HG03196 (cell line): ENCODE results near the gene ETHE1.
A peak's percentile ranks its signal among the peaks of the same experiment; 100 is the strongest.

Experiments used
- ATAC-seq: cut with Tn5 transposase; IDR thresholded peaks from one replicate; pipeline ENCODE4 v1.9.1; 2021; ENCODE audit not compliant: unreplicated experiment

ETHE1 gene

DNA sequence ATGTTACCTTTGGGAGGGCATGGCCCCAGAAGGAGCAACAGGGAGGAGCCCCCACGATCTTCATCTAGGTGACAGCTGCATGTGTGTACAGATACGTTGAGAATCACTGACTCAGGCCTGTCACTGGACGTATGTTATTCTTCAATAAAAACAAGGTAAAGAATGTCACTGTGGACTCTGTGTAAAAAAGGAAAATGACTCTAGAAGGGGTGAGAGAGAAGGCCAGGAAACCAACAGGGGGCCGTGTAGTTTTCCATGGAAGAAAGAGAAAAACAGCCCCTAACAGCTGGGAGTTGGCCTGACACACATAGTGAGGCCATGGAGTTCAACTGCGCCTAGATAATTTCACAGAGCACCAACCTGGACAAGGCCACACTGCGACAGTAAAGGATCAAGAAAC, 59.7 kb downstream of the ETHE1 start:
- no peak for ATAC-seq

DNA sequence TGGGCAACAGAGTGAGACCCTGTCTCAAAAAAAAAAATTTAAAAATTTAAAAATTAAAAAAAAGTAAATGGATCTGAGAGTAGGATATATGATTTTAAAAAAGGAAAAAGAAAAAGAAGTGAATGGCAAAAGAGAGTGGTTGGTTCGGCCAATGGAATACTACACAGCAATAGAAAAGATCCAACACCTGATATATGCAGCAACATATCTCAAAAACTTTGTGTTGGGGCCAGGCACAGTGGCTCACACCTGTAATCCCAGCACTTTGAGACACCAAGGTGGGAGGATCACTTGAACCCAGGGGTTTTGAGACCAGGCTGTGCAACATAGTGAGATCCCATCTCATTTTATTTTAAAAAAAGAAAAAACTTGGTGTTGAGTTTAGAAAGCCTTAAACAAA, 60.2 kb downstream of the ETHE1 start:
- ATAC-seq, result no peak

DNA sequence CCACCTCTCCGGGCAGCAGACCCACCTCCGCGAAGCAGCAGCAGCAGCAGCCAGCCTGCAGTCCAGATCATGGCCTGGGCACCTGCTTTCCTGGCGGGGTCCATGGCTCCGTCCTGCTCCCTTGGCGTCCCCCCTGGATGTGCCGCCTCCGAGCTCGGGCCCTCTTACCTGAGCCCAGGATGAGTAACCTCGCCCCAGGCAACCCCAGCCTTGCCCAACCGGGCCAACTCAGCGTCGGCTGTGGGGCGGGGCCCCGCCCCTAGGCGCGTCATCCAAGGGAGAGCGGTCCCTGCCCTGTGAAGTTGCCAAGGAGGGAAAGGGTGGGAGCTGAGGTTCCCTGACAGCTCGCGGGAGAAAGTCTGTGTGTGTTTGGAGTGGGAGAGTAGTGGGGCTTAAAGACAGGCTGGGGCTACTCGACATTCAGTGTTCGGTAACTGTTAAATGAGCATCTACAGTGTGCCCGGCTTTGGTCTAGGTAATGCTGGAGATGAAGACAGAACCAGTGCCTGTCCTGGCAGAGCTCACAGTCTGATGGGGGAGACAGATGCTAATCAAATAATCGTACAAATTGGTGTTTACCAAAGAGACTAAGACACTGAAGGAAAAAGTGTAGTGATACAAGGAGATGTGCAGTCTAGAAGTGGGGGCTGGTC, 61.4 kb downstream of the ETHE1 start, which contains the start of gene LYPD3:
TSS of gene LYPD3 (minus strand) at position 141 of the 653 bp plus-strand sequence. CDS start at position 104, 37 bp downstream.
- ATAC-seq, result no peak

DNA sequence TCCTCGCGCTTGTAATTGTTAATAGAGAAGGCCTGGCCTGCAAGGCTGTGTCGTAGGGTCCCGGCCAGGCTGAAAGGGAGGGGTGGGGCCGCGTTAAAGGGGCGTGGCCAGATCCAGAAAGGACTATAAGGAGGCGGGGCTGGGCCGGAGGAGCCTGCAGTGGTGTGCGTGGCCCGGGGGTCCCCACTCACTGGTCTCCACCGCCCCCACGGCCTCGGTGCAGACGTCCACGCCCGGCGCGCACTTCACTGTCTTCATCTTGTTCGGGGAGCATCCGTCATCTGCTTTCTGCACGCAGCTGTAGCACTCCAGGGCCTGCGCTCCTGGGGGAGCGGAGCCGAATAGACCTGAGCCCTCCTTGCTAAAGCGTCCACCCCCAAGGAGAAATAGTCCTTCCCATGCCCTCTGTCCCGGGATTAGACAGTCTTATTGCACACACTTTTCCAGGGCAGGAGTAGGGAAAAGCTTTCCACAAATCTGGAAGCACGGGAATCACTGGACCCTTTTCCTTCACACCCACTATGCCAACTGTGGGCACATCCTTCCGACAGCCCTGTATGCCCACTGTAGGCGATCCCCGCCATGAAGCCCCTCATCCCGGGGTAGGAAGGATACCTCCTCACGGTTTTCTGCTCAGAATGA, 62.7 kb downstream of the ETHE1 start:
- peak; percentile 31 for ATAC-seq

DNA sequence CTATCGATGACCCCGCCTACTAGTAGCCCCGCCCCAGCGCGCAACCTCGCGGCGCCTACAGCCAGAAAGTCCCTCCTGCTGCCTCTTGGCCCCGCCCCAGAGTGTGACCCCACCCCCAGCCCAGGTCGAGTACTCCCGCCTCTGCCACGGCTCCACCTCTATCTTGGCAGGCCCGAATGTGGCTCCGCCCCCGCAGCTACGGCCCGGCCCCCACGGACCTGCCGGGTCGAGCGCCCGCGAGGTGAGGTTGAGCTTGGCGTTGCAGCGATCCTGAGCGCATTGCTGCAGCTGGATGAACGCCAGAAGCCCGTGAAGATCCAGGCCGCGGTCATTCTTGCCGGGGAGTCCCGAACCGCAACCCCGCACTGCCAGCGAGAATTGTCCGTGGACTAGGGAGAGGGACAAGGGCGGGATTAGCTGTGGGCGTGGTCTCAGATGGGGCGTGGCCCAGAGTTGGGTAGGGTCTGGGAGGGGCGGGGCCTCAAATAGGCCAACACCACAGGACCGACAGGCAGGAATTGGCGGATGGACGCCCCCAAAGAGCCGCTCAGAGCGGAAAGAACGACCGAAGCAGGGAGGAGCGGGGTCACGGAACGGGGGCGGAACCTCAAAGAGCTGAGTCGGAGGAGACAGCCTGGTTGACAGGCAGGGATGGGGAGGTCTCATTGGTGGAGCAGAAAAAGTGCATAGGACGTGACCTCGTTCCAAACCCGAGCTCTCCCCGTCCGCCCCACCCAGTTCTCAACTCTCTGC, 63.4 kb downstream of the ETHE1 start:
- peak; percentile 80 for ATAC-seq

DNA sequence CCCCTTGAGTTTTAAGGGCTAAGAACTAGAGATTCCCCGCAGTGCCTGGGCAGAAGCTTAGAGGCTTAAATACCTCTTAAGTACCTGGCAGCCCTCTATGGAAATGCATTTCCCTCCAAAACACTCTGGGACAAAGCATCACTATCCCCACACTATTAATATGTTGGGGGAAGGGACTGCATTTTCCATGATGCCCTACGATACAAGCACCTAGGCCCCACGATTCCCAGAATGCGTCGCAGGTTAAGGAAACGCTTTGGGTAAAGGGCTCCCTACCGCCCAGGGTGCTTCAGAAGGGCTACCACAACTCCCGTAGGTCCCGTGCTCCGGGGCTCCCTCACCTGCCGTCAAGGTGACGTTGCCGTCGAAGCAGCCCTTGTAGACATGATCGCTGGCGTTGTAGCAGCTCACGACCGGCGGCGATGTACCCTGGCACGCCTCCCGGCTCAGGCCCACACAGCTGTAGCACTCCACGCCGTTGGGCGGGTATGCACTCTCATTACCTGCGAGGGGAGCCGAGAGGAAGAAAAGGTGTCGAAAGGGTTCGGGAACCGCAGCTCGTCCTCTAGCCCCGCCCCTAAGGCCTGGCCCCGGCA, 64.1 kb downstream of the ETHE1 start:
- ATAC-seq, result no peak

DNA sequence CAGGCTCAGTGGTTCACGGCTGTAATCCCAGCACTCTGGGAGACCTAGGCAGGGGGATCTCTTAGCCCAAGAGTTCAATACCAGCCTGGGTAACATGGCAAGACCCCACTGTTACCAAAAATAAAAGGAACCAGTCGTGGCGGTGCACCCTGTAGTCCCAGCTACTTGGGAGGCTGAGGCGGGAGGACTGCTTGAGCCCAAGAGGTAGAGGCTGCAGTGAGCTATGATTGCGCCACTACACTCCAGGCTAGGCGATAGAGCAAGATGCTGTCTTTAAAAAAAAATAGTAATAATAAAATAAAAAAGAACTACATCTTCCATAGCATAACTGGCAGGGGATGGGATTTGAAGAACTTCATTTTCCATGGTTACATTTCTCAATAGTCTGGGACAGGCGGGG, 64.6 kb downstream of the ETHE1 start:
- ATAC-seq, result no peak

DNA sequence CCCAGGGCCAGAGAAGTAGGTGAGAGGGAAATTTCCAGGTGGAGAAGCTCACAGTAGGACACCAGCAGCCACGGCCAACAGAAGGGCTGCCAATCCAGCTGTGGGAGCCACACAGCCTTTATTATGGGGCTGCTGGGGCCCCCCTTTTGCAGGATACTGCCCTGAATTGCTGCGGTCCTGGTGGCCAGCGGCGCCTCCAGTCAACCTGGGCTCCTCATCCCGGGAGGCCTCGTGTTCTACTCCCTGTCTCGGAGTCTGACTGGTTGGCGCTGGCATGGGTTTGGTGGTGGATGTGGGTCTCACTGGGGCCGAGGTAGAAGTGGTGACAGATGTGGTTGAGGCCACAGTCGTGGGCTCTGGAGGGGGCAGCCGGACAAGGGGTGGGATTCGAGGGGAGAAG, 65.7 kb downstream of the ETHE1 start:
- no peak for ATAC-seq

DNA sequence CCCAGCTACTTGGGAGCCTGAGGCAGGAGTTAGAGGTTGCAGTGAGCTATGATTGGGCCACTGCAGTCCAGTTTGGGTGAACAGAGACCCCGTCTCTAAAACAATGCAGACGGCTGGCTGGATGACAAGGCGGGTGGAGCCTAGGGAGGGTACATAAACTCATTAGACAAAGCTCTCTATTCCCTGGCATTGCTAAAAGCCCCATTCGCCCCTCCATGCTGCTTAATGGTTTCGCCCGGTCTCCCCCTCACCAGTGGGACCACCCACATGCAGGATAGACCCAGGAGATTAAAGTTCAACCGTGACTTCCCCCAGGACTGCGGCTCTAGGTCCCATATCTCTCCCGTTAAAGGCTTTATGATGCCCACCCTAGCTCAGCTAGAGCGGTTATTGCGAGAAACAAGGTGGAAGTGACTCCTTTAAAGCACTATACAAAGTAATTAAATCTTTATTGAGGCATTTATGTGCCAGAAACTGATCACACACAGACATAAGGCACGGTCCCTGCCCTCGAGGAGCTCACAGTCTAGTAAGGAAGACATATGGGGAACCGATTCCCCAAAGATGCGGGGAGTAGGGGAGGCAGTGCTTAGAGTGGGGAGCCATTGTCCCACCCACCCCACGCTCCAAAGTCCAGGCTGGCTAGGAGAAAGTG, 66.5 kb downstream of the ETHE1 start:
- ATAC-seq, result no peak

DNA sequence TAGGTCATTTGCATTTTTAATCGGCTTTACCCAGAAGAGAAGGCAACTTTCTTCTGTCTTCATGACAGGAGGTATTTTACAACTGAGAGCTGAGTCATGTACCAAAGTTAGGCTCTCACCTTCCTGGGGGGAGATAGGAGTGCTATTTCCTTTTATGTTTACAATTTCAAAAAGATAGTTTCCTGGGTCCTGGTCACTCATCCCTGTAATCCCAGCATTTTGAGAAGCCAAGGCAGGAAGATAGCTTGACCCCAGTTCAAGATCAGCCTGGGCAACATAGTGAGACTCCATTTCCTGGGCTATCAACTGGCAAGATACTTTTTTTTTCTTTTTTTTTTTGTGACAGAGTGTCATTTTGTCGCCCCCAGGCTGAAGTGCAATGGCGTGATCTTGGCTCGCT, 69.2 kb downstream of the ETHE1 start:
- ATAC-seq, result no peak
